Measurements from ENCODE around the gene CDK14.
"Not testable (repeated sequence)": the region's sequence is repeated elsewhere in the genome, so short reads cannot be mapped to it uniquely, and the experiment has no call there.

The CDK14 gene

DNA sequence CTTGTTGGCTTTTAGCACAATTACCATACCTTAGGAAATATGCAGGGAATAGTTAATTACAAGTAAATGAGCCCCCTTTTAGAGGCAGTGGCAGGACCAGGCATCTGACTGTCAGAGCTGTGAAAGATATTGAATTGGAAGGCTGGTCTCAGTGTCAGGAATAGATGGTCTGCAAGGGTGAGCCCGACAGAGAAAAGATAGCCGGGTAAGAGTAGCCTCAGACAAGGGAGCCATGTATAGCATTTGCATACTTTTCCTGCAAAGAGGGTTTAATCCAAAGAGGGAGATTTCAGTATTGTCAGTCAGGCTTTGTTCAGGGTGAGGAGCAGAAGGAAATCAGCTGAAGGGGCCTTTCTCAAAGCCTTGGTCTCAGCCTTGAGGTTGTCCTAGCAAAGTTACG is 539.2 kb downstream of the CDK14 start:
- DNase-seq, result no peak

DNA sequence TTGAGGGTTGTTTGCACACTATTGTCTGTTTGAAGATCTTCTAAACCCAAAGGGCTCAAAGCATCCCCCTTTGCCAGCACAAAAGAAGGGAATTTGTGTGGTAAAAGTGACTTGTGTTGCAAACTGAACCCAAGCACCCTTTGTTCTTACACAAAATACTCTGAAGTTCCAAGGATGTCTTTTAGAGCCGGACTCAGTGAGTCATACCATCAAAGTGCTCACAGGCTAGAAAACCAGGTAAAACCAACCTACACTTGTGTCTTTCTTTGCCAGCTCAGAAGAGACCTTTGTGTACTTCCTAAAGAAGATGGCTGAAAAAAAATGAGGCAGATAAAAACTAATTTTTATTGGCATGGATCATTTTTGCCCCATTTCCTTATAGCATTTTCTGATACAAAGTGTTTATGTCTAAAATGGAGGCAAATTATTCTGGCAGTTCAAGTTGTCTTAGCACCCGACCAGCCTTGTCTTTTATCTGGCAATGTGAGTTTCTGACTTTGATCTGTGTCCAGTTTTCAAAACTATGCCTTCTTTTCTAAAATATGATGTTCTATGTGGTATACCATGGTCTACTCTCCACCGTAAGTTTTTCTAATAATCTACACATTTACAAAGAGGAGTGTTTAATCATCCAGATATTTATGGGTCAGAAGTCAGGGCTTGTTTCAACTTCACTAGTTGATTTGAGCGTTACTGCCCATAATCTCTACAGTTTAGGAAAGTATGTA is 539.7 kb downstream of the CDK14 start:
- DNase-seq, result no peak

DNA sequence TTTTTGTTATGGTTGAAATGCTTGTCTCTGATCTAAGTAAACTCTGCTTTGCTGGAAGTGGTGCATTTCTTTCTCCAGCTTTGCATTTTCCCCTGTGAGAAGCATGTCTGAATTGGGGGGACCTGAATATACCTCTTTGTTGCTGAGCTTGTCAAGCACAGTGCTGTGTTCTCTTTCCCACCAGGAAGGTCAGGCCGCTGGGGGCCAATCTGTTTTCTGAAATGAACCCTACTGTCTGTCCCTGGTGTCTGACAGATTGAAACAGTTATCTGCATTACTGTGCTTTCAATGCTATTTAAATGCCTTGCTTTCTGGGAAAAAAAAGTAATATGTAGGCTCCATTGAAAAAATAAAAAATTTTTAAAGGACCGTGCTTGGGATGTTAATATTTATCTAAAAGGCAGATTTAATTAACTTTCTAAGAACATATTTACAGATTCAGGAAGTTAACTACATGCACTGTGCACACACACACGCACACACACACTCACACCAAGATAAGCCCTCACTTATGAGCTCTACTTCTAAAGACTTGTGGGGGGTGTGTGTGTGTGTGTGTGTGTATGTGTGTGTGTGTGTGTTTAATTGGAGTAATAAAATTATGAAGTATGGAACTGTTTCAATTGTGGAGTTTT is 541.1 kb downstream of the CDK14 start:
- no peak for DNase-seq

DNA sequence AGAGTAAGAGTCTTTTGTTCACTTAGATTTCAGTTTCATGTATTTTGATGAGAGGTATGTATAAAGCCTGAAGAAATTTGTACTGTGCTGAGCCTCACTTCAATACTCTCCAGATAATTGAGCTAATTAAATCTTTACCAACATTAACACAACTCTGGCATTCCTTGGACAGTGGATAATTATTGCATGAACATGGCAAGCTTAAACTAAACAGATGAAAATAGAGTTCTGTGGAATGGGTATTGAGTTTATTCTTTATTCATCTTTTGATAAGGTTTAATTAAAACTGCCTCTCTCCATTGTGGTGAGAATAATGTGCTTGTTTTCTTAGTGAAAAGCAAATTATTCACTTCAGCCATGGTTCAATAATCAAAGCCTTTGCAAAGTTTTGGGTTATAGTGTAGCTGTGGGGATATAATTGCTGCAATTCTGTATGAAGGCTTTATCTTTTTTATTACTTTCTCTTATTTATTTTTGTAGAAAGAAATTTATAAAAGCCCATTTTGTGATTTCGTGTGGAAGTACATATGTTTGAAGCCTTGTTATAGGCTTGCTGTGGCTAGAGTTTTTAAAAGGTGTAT is 541.8 kb downstream of the CDK14 start:
- no peak for DNase-seq

DNA sequence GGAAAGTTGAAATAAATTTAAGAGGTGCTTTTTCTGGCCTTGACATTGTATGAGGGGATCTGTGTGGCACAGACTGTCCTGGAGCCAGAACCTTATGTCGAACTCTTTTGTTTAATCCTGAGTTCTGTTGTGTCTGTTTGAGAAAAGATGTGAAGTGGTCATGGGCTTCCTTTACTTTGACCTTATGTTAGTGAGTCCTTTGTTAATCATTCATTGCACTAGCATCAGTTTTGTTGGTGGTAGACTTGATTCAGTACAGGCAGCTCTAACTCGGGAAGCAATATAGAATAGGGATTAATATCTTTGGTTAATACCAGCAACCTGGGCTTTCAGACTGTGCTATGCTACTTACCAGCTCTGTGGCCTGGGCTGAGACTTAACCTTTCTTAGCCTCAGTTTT is 544.2 kb downstream of the CDK14 start:
- DNase-seq, result peak in 1 of 4 experiments; percentile 14

DNA sequence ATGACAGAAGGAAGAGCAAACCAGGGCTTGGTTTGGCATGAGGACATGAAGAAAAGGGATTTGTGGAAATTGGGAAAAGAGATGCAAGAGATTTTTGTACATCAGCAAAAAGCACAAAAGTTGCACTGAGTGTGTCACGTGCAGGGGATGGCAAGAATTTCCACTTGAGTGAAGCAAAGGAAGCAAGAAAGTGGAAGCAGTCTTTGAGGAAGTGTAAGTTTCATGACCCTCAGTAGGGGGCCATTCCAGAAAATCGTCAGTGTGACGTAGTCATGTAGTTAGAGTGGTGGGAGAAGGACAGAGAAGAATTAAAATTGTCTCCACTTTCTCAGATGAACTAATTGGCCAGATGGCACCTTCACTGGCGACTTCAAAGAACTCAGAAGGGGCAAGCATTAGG is 544.9 kb downstream of the CDK14 start:
- peak; percentile 55 to 80 (median 74) for DNase-seq

DNA sequence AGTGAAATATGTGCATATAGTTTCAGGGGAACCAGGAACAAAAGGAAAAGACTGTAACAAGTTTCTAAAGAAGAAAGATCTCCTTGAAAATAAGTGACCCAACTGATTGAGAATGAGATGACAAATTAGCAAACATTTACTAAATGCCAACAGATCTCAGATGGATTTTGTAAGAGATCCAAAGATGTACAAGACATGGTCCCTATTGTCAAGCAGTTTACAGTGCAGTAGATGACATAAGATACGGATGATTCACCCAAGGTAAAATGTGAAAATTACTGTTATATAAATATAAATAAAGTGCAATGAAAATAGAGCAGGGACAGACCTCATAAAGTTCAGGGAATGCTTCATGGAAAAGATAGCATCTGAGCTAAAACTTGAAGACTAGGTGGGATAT is 546.6 kb downstream of the CDK14 start:
- no peak for DNase-seq

DNA sequence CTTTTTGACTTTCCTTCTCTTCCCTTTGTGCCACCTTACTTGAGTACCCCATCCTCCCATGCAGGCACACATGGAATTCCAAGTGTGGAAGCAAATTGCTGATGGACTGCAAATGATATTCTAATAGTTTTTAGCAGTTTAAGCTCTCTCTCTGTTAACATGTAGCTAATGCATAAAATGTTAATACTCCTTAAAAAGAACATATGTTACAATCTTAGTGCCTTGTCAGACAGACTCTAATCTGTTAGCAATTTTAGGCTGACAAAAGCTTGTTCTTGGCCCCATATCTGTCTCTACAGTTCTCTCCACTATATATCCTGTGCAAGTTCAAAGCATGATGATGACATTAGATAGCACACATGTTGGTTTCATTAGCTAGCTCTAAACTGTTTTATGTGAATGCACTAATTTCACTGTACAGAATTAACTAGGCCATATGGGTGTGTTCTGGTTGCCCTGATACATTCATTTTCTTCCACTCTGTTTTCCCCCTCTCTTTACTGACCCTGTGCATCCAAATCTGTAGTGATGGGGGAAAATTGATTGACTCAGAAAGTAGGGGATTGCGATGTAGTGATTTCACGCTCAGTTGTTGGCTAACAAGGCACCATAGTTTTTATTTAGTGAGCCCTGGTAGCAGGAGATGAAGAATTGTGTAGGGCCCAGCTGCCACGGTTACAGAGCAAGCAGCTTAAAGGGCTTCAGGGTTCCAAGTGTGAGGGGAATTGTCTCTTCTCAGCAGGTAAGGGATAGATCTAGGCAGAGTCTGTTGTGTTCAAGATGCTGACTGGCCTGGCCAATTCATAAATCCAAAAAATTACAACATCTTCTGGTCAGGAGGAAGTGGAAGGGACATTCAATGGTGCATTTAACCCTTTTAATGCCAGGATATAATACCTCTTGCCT is 553.5 kb downstream of the CDK14 start:
- DNase-seq, result no peak

DNA sequence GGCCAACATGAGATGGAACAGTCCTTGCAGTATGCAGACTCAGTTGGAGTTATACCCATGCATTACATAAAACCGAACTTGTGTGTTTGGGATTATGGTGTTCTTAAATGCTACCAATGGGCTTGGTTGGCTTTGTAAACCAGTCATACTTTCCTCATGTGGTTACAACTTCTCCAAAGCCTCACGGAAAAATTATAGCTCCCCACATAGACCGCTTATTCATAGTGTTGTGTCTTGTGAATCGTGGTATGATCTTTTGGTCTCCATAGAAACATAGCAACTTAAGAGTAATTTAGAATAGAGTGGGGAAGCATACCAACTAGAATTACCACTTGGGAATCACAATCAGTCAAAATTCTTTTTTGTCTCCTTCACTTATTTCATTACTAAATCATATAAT is 555.8 kb downstream of the CDK14 start:
- peak in 2 of 4 experiments; percentile 15 to 43 for DNase-seq

DNA sequence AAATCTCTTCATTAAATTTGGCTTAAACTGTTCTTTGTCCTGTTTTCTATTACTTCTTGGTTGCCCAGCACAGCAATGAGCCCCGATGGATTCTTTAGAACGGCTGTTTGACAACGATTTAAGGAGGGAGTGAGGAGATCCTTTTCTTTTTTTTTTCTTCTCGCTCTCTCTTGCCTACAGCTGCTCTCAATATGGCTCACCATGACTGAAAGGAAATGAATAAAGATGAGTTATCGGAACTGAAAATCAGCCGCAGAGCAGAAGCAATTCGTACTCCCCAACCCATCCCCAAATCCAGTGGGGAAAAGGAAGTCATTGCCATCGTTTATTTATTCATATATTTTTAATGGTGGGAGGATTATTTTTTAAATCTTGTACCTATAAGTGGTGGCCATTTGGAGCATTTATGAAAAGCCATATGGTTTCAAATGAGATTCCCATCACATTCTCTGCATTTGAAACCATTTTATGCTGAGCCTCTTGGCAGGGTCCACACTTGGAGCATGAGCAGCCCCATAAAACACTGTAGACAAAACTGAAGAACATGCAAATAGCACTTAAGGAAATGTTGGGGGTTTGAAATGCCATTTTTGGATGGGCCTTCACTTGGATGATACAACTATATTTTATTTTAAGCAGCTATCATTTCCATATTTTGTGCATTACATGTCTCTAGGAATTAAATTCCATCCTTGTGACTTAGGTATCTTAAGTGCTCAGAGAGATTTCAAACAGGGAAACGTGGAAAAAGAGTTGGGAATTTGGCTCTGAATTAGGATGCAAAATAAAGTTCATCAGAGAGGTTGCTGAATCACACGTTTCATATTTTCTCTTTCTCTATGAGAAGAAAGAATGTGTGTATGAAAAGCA is 560.4 kb downstream of the CDK14 start:
- no peak for DNase-seq

DNA sequence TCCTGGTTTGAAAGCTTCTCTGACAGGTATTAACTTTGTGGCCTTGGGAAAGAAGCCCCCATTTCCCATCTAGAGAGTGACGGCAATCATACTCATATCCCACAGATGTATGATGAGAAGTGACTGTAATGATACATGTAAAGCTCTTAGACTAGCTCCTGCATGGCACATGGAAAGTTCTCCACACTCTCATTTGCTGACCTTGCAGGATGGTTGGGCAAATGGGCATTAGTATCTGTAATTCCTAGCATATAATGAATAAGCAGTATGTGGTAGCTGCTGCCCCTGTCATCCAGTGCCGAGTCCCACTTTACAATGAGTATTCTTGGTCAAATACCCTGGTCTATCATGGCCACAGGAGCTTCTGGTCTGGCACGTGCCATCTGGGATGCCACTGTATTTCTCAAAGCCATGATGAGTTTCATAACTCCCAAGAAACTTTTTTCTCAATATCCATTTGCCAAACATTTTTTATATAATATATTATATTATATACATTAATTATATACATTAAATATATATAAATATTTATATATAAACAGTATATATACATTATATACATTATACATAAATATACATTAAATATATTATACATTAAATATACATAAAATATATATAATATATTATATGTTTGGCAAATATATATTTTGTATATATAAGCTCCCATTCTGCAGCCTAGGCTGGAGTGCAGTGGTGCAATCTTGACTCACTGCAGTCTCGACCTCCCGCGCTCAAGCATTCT is 561.6 kb downstream of the CDK14 start:
- DNase-seq, result no peak

DNA sequence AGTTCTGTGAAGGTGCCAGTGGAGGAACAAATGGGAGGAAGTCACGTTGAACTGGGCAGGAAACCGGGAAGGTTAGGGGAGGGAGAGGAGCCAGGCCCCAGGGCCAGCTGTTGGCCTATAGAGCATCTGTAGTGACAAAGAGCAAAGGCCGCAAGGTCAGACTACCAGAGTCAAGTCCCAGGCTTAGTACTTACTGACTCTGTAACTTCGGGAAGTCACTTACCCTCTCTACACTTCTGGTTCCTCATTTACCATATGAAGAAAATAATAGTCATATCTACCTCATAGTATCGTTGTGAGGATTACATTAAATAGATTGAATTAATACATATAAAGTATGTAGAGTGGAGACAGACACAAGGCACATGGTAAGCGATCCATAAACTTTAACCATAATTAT is 566.3 kb downstream of the CDK14 start:
- peak in 3 of 4 experiments; percentile 28 to 54 (median 51) for DNase-seq

DNA sequence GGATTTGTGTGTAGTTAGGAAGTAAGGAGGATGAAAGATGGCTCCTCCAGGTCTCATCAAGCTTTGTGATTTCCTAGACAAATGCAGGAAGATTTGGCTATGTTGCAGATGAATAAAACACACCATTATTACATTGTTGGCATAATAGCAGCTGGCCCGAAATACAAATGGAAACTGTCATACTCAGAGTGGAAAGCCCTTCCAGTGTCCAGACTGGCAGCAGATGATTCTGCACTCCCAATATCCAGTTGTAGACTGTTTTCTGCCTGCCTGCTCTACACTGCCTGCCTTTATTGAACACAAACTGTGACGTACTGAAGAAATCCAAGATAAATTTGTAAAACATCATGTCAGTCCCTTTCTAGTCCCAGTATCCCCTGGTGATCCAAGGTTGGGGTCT is 568.4 kb downstream of the CDK14 start:
- no peak for DNase-seq

DNA sequence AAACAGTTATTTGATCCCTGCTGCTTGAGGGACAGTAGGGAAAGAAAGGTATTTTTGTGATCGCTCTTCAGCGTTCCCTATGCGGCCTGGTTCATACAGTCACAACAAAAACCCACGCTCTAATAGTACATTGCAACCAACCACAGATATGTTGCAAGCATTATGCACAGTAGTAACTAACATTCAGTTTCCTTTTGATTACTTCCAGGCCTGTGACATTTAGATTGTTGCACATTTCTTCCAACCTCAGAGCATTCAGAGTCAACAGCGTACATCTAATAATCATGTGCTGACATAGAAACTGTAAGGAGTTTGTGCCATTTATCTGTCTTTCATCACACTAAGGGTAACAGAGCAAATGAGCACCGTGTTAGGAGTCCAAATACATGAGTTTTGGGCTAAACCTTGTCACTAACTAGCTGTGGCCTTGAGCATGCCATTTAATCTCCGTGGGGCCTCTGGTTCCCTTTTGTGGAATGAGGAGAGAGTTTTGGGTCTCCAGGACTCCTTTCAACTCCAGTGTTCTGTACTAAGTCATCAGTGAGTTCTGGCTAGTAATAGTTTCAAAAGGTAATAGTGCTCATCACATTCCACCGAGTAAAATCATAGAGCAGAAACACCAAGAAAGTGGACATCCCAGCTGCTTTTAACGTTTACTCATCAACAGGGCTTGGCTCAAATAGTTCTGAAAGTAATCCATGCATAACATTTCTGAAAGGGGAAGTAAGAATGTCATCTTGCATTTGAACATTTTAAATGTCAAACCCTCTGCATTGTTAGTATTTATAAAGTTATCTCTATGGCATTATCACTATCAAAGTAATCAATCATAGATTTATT is 569.1 kb downstream of the CDK14 start:
- DNase-seq, result peak; percentile 57 to 88 (median 72)

DNA sequence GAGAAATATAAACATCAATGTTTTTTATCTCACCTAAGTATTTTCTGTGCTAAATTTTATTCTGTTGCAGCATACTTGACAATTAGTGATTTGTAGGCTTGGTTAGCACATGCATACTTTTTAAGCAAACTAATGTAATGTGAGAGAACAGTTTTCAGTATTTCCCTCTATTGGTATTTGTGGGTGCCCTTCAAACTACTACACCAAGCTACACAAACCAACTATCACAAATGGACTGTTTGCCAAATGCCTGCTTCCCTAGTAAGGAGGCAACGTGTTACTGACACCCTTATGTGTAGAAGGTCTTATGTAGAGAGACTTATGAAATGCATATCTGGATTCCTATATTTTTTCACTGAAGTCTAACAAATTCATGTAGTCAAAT is 569.7 kb downstream of the CDK14 start:
- peak in 1 of 4 experiments; percentile 10 for DNase-seq

DNA sequence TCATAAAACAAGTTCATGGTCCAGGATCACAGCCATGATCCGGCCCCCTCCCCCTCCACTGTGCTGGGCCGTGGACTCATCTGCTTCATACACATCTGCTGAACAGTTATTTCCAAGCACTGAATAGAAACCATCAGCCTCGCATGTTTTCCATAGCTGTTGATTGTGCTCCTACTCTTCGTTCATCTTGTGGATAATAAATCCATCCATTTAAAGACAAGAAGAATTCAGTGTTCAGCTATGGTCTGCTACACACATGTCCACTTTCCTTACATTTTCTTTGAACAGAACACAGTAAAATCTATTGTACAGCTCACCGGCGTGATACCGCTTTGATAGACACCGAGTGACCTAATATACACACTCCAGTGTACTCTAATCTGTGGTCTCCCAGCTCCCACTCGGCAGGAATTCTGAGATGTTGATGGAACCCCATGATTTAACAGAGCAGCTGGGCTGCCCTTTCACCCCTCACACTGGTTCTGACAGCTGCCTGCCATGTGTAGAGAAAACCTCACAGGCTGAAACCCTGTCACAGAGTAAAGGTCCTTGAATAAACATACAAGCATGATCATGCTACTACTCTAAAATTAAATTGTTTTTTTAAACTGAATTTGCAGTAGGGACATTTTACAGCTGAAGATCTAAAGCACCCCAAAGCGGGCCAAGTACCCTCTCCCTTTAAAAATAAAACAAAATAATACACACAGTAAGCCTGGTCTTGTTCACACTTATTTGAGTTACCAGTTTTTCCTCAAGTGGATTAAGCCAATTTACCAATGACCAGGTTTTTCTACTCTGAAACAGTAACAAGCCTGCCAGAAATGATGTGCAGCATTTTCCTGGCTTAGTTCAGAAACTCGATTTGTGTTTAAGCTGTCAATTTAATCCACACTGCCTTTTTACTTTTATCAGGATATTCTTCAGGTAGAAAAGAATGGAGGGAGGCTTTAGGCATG is 573.0 kb downstream of the CDK14 start:
- DNase-seq, result no peak

DNA sequence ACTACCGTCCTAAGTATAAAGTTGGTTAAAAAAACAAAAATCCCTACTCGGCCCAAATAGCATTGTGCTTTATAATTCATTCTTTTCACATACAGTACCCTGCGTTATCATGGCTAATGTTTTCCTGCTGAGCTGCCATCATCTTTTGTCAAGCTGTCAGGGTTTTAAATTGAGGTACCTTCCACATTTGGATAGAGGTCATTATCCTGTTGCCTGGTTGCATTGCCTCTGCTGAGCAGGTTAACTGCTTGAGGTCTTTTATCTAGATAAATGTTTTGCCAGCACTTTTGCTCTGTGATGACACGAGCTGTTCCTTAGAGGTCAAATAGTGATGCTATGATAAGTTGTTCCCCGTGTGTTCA is 573.7 kb downstream of the CDK14 start:
- DNase-seq, result no peak

DNA sequence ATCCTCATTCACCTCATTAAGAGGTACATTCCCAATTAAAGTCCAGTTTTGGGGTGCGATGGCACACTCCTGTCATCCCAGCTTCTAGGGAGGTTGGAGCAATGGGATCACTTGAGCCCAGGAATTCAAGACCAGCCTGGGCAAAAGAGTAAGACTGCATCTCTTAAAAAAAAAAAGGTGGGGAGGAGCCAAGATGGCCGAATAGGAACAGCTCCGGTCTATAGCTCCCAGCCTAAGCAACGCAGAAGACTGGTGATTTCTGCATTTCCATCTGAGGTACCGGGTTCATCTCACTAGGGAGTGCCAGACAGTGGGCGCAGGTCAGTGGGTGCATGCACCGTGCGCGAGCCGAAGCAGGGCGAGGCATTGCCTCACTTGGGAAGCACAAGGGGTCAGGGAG is 577.1 kb downstream of the CDK14 start:
- not testable (repeated sequence) for DNase-seq

DNA sequence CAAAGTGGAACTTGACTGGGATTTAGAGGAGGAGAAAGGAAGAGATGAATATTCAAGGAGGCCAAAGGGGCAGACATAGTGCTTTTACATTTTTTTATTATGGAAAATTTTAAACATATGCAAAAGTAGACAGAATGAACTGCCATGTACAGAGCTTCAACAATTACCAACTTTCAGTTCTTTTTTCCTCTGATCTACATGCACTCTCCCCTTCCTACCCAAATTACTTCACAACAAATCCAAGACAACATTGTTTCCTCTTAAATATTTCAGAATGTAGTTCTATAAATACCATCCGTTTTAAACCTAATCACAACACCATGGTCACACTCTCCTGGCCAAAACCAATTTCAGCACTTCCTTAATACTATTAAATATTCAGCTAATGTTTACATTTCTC is 584.6 kb downstream of the CDK14 start:
- peak in 2 of 4 experiments; percentile 27 to 52 for DNase-seq
